Measurements from ENCODE around the gene NPBWR2.

- no peak for TF ChIP-seq CTCF (IDR thresholded peaks at IDR 0.05; ENCODE audit: extremely low read depth in 1 of 2, insufficient read depth in 1 of 2, low read depth in 1 of 2, low read length in 2 of 2)
- no peak for TF ChIP-seq GATA2 (IDR thresholded peaks at IDR 0.05; ENCODE audit: insufficient read depth, insufficient read length, low read depth, low read length)
- TF ChIP-seq POLR2AphosphoS5 (IDR thresholded peaks at IDR 0.05; ENCODE audit: insufficient read depth, low read depth, low read length), result no peak
- TF ChIP-seq FOS (IDR thresholded peaks at IDR 0.05; ENCODE audit: borderline replicate concordance, insufficient read depth, low read length), result no peak
- no peak for TF ChIP-seq POLR2A (IDR thresholded peaks at IDR 0.05; ENCODE audit: low read depth, low read length)
- TF ChIP-seq EZH2 (IDR thresholded peaks at IDR 0.05; ENCODE audit: borderline replicate concordance, low read depth, low read length, severe bottlenecking), result no peak
- TF ChIP-seq MAX (IDR thresholded peaks at IDR 0.05; ENCODE audit: insufficient read depth, insufficient read length), result no peak
- TF ChIP-seq JUN (IDR thresholded peaks at IDR 0.05; ENCODE audit: borderline replicate concordance, insufficient read depth, insufficient read length, low read depth), result no peak
These were observed 33.6 kb upstream of the NPBWR2 start for GRCh38 chr20:64140956-64141355.
